ENCODE results near the gene AK3. TPM values are rescaled to one million over a fixed set of nuclear protein-coding genes. Genes with fewer than 3 reads are reported as not detected.

The AK3 gene
- total and polyA plus RNA-seq, 5 donors from 2014 or later, result 21.7 to 47.3 (median 42.2) TPM

Other genes starting within 250 kb of the AK3 start
- 7.3 TPM for gene PLPP6, start 78.9 kb downstream of the AK3 start, total RNA-seq
- gene PLPP6, start 78.9 kb downstream of the AK3 start, polyA plus RNA-seq, result 1 to 10 TPM; 5.0 to 9.6 (median 8.9) TPM
- gene SPATA6L, start 74.7 kb downstream of the AK3 start, total RNA-seq, result 2.5 TPM
- 1 to 10 TPM in 2 of 4 donors, under 1 TPM in 2; 0.21 to 1.9 (median 0.99) TPM for gene SPATA6L, start 74.7 kb downstream of the AK3 start, polyA plus RNA-seq
- gene CDC37L1, start 61.6 kb downstream of the AK3 start, total RNA-seq, result 26.2 TPM
- 10 to 100 TPM; 14.3 to 27.3 (median 22.6) TPM for gene CDC37L1, start 61.6 kb downstream of the AK3 start, polyA plus RNA-seq
- gene RCL1, start 51.7 kb upstream of the AK3 start, total RNA-seq, result 27.9 TPM
- 10 to 100 TPM; 13.3 to 19.2 (median 14.5) TPM for gene RCL1, start 51.7 kb upstream of the AK3 start, polyA plus RNA-seq
- gene JAK2, start 244.1 kb upstream of the AK3 start, total RNA-seq, result 19.5 TPM
- gene JAK2, start 244.1 kb upstream of the AK3 start, polyA plus RNA-seq, result 1 to 10 TPM; 6.8 to 8.5 (median 6.8) TPM